Hematopoietic multipotent progenitor cell treated with erythropoietin and hydrocortisone succinate and interleukin-3 and kit ligand, for 6 days (in vitro differentiated cells): ENCODE data around the gene BPIFB6.
A peak's percentile ranks its signal among the peaks of the same experiment; 100 is the strongest.

ENCODE experiments used
- DNase-seq: peaks from one replicate; pipeline ENCODE4 v3.0.0-alpha.2; 2015

The BPIFB6 gene

GRCh38 chr20:33031531-33031930 lies at the start of gene BPIFB6:
Gene BPIFB6, plus strand, starts transcription at chr20:33031648. Its CDS starts 0 bp downstream, at chr20:33031648.
- no peak for DNase-seq

GRCh38 chr20:32982617-32983458 lies 48.6 kb upstream of the BPIFB6 start:
- DNase-seq, result no peak

GRCh38 chr20:32983459-32984112 lies 47.9 kb upstream of the BPIFB6 start:
- no peak for DNase-seq

- peak; percentile 29 for DNase-seq
Measured at GRCh38 chr20:32984196-32984595, 47.3 kb upstream of the BPIFB6 start.

GRCh38 chr20:32984631-32985354 lies 46.7 kb upstream of the BPIFB6 start:
- DNase-seq, result no peak

- no peak for DNase-seq
Measured at GRCh38 chr20:32985596-32985995, 45.9 kb upstream of the BPIFB6 start.

DNA sequence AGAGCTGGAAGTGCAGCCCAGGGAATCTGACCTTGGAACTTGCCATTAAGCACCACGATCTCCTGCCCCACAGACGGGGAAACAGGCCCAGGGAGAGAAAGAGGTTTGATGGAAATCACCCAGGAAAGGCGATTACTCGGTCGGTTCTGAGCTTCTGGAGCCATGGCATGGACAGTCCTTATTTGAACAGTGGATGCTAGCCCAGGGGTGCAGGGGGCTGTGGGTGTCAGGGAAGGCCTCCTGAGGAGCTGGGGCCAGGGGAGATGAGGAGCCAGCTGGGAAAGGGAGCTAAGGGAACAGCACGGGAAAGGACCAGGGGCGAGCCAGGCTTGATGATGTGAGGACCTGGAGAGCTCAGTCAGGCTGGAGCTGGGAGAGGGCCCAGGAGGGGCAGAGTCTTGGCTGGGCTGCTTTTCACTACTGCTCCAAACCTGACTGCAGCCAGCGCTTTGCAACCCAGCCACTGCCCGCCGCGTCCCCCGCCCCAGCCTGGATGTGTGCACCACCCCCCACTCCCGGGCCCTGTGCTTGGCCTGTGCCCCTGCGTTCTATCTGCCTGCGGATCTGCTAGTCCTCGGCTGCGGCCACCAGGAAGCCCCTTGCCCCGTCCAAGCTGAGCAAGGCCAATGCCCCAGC lies 45.0 kb upstream of the BPIFB6 start:
- no peak for DNase-seq

DNA sequence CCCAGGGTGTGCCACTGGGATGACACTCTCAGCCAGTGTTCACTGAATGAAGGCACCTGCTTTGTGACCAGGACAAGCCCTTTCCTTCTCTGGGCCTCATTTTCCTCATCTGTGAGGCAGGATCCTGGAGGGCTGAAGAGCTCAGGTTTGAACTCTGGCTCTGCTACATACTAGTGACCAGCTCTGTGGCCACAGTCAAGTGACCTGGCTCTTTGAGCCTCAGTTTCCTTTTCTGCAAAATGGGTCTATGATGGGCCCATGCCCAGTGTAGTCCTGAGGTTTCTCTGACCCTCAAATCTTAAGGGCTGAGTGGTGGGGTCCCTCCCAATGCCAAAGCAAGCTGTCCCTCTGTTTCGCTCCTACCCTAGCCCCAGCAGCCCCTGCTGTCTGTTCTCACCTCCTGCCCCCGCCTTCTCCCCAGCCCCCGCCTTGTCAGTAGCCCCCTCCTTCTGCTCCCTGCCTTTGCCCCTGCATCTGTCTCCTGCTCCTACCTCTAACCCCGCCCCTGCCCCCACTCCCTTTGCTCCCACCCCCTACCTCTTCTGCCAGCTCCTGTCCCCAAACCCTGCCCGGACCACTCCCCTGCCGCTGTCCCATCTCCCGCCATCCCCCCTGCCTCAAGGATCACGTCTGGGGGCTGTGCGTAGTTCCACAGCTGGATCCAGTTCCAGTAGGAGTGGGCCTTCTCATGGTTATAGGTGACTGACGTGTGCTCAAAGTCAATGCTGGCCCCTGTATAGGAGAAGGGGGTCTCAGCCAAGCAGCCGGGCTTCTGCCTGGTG lies 44.2 kb upstream of the BPIFB6 start:
- no peak for DNase-seq

GRCh38 chr20:32988008-32988407 lies 43.4 kb upstream of the BPIFB6 start:
- no peak for DNase-seq

GRCh38 chr20:32989507-32990283 lies 41.8 kb upstream of the BPIFB6 start:
- DNase-seq, result no peak

- DNase-seq, result no peak
Measured at GRCh38 chr20:32990426-32990825, 41.0 kb upstream of the BPIFB6 start.

- DNase-seq, result no peak
Measured at GRCh38 chr20:32991383-32991782, 40.1 kb upstream of the BPIFB6 start.

GRCh38 chr20:32991792-32992641 lies 39.4 kb upstream of the BPIFB6 start:
- no peak for DNase-seq

- DNase-seq, result no peak
Measured at GRCh38 chr20:32993496-32994050, 37.9 kb upstream of the BPIFB6 start.

DNA sequence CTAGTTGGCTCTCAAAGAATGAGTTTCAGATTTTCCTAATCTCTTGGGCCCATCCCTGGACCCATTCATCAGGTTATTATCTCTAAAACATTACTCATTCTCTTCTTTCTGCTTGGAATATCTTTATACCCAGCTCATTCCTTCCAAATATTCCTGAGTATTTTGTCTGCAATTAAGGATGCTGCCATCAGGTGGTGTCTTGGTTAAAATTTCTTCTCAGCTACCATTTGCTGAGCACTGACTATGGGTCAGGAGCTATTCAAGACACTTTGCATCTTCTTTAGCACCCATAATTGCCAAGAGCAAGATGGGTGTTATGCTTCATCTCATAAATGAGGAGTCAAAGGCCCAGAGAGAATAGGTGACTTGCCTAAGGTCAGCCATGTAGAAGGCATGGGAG lies 35.6 kb upstream of the BPIFB6 start:
- DNase-seq, result no peak

DNA sequence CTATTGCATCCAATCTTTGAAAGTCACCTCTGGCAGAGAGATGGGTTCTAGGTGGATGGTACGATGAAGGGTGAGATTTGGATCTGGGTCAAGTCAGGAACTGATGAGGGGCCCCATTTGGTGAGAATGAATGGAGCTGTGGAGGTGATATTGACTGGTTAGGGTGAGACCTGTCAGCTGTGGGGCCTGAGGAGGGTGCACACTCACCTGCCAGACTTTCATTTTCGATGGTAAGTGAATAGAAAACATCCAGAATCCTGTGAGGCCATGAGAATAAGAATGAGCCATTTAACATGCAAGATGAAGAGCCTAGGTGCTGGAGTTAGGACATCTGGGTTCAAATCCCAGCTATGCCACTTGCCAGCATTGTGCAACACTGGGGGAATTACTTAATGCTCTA lies 34.0 kb upstream of the BPIFB6 start:
- no peak for DNase-seq

DNA sequence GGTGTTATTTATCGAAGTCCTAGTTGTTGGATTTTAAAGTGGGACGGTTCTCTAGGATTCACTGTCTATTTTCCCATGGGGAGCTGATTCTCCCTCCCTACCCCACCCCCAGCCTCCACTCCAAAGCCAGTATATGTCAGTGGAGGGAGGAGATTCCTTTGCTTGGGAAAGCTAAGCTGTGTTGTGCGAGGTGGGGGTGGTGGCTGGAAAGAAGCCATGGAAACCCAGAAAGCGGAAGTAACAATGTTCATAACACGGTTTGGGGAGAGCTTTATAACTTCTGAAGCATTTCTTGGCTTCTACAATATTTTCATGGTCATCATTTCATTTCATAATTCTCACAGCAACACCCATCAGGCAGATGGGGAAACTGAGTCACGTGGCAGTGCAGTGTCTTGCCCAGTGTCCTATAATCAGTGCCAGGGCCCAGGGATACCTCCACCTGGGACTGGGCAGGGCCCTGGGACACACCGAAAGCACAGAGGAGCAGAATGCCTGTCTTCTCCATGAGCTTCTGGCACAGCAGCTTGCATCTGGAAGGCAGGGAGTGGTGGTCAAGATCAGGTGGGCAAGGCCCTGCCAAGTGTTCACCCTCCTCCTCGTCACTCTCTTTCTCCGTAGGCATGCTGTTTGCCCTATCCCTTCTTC lies 31.7 kb upstream of the BPIFB6 start:
- DNase-seq, result peak; percentile 52

DNA sequence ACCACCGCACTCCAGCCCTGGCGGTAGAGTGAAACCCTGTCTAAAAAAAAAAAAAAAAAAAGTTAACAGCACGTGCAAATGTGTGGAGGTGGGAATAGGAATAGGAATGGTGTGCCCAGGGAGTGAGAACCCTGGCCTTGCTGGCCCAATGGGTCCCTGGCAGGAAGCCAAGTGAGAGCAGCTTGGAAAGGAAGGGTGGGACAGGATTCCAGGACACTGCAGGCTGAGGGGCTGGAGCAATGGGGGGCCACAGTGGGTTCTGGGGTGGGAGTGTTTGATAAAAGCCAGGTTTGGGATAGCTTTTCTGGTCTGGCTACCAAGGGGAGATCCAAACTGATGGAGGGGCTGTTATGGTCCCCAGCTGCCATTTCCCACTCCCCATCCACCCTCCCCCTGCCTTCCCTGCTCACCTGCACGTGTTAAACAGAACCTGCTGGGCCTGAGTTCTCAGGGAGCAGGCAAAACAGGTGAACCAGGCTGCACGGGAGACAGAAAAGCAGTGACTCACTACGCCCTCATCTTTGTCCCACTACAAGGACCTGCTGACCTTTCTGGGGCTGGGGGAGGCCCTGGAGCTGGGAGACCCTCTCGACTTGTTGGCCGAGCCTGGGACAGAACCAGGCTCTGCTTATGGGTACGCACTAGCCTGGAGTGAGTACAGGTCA lies 30.5 kb upstream of the BPIFB6 start:
- DNase-seq, result no peak
